Glomerular endothelial cell (primary cell): ENCODE data around the gene RGS3. TPM values are rescaled to one million over a fixed set of nuclear protein-coding genes. Genes with fewer than 3 reads are reported as not detected.

Experiments
- DNase-seq: peaks from one replicate; pipeline ENCODE4 v3.0.0-alpha.2; 2011; ENCODE audit warnings: low read depth, low spot score; ENCODE audit errors: extremely low read depth
- total RNA-seq: library from RNA; depleted of rRNA; stranded (reverse); fragments of >200 nt; gene quantifications from 2 replicates; pipeline ENCODE4 v1.2.3, GENCODE V29; 2015

The RGS3 gene
- total RNA-seq, 1 donor from 2014 or later: 602 TPM

DNA sequence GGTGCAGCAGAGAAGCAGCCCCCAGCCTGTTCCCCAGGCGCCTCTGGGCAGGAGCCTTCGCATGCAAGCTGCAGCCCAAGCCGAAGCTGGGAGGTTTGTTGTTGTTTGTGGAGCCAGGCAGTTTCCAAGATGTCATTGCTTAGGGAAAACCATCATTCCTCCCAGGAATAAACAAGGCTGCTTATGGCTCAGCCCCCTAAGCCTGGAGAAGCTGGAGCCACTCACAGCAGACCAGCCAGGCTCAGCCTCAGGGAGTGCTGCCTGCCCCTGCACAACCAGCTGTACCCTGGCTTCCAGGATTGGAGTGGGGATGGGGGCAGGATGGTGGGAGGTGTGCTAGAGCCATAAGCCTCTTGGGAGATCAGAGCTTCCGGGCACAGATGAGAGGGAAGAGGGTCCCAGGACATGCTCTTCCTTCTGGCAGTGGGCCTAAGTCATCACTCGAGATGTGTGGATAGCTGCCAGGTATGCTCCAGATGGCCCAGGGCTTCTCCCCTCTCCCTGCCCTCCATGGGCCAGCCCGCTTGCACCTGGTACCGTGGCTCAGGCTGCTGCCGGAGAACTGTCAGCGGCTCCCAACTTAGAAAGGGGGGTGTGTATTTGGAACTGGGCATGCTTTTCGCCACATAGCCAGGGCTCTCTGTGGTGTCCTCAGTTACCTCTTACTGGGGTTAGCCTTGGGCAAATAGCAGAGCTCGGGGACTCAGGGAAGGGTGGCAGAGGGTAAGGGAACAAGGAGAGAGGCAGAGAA lies 105.2 kb downstream of the RGS3 start:
- DNase-seq: no peak

DNA sequence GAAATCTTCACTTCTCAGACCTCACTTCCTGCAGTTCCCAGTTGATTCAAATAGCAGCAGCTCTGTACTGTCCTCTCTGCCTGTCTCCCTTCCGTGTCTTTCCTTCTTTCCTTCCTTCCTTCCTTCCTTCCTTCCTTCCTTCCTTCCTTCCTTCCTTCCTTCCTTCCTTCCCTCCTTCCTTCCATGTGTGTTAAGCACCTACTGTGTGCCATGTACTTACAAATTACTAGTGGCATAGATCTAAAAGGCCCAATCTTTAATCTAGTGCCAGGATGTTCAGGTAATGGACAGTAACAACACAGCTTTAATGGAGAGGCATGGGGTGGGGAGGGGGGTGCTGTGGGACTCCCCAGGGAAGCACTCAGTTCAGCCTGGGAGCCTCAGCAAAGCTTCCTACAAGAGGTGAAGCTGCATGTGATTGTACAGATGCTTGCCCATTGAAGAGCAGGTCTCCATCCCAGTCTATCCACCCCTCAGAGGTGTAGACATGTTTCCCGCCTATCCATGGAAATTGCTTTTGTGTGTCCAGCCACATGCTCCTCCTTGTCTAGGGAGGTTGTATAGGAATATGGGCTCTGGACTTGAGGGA lies 106.0 kb downstream of the RGS3 start:
- DNase-seq: no peak

DNA sequence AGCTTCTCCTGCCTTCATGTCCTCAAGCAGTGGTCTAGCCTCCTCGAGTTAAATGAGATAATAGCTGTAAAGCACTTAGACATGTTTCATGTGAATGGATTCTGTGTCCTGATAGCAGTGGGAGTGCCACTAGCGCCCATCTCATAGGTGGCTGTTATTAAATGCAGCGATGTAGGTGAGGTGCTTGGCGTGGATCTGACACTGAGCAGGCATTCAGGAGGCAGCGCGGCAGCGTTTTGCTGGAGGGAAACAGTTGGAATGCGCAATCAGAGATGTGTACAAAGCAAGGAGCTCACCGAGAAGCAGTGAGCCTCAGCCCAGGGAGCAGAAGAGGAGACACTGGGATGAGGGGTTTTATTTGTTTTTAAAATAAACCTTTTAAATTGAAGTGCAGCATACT lies 106.6 kb downstream of the RGS3 start:
- DNase-seq: no peak

DNA sequence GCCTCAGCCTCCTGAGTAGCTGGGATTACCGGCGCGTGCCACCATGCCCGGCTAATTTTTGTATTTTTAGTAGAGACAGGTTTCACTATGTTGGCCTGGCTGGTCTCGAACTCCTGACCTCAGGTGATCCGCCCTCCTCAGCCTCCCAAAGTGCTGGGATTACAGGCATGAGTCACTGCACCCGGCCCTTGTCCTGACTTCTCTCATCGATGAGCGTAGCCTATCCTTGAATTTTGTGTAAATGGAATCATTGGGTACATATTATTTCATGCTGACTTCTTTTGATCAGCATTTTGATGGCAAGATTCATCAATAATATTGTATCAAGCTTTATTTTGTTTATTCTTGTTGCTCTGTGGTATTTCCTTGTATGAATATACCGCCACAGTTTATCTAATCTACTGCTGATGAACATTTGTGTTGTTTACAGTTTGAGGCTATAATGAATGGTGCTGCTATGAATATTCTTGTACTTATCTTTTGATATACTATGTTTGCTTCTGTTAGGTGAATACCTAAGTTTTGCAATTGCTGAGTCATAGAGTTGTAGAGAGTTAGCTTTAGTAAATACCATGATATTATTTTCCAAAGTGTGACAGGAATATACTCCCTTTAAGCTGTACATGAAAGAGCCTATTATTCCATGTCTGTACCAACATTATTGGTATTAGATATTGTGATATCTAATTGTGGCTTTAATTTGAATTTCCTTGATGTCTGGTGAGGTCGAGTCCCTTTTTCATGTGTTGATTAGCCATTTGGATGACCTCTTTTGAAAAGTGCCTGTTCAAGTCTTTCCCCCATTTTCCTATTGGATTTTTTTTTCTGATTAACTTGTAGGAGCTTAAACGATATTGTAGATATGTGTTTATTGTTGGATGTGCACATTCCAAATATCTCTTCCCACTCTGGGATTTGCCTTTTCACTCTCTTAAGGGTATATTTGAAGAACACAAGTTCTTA lies 107.5 kb downstream of the RGS3 start:
- DNase-seq: no peak

DNA sequence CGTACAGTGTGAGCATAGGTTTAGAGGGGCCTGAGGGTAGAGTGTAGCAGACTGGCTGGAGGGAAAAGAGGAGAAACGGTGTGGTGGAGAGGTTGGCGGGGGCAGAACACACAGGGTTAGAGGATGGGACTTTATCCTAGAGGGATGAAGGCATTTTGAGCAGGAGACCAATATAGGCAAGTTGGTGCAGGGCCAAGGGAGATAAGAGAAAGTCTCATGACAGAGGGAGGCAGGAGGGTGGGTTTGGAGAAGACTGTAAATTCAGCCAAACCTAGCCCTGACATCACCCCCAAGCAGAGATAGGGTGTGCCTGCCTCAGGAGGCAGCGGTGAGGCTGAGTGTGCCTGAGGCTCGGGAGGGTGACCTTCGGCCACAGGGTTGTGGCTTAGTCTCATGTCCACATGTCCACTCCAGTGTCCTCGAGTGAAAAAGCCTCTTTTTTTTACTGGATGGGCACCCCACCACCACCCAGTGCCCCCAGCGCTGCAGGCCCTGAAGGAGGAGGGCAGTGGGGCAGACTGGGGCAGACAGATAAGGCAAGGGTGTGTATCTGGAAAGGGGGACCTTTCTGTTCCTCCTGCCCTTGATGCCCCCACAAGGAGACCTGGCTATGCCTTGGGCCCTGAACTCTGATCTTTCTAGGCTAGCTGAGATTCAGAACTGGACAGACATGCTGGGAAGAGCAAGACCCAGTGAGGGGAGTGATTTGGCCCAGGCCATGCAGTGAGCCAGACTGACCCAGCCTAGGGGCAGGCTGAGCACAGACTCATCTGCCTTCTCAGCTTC lies 108.7 kb downstream of the RGS3 start:
- no peak for DNase-seq

DNA sequence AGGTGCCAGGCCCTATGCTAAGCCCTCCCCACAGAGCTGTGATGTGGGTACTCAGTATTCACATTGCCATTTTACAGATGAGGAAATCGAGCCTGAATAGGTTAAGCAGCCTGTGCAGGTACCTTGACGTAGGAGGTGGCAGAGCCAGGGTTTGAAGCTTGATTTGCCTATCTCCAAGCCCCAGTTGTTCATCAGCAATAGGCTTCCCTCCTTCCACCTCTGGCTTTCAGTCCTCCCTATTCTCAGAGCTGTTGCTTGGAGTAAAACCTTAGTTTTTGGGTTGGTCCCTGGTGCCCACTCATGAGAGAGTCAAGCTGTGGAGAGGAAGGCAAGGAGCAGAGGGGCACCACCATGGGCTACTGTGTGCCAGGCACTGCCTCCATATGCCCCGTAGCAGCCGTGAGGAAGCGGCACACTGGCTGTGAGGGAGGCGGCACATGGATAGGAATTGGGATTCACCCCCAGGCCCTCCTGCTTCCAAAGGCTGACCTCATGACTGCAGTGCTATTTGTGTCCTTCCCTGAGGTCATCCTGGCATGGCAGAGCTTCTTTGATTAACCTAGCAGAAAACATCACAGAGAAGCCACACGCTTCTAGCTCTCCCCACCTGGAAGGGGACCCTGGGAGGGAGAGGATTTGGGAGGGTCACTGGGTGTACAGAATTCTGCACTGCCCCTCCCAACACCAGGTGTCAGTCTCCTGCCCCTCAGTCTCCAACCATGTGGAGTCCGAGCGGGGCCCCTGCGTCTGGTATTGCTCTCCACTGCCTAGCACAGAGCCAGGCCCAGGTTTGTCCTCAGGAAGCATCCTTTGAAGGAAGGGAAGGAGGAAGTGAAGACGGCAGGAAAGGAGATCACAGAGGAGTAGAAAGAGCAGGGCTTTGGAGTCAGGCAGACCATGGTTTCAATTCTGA lies 109.8 kb downstream of the RGS3 start:
- no peak for DNase-seq

DNA sequence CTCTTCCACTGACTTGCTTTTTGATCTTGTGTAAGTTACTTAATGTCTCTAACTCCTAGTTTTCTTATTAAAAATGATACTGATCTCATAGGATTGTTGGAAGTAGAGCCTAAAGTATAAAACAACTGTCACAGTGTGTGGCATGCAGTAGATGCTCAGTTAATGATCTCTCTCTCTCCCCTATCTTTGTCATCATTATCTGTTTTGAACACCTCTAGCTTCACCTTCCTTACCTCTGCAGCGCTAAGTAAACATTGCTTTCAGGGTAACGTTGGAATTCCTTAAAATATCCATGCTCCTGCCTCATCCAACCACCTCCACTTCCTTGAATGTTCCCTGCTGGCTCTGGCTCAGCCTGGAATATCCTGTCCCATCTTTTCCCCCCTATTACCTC lies 110.4 kb downstream of the RGS3 start:
- DNase-seq: no peak

DNA sequence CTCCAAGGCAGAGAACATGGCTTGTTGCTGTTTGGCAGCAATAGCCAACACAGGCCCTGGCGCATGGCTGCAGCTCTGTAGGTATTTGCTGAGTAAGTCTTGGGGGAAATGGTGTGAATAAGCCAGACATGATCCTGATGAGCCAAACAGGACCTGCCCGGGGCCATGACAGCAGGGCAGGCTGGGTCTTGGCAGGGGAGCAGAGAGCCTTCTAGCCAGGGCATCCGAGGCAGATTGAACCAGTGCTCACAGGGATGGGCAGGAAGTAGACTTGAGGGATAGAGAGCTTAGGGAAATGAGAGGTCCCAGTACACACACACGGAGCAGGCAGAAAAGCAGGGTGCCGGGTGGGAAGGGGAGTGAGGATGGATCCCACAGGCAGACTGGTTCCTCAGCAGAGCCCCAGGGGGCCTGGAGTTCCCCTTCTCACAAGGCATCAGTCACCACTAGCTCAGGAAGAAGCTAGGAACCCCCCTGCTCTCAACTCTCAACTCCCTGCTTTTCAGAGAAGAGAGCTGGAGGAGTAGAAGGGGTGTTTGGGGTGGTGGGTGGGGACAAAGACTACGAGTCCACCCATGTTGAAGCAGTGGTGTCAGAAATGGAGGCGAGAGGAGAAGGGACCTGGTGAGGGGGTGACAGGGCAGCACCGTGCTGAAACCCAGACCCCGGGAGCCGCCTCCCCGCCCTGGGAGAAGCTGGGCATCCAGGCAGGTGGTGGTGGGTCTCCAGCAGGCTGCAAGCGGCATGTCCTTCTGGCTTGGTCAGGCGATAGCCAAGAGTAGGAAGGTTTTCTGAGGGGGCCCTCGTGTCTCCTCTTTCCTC lies 111.1 kb downstream of the RGS3 start:
- DNase-seq: no peak

DNA sequence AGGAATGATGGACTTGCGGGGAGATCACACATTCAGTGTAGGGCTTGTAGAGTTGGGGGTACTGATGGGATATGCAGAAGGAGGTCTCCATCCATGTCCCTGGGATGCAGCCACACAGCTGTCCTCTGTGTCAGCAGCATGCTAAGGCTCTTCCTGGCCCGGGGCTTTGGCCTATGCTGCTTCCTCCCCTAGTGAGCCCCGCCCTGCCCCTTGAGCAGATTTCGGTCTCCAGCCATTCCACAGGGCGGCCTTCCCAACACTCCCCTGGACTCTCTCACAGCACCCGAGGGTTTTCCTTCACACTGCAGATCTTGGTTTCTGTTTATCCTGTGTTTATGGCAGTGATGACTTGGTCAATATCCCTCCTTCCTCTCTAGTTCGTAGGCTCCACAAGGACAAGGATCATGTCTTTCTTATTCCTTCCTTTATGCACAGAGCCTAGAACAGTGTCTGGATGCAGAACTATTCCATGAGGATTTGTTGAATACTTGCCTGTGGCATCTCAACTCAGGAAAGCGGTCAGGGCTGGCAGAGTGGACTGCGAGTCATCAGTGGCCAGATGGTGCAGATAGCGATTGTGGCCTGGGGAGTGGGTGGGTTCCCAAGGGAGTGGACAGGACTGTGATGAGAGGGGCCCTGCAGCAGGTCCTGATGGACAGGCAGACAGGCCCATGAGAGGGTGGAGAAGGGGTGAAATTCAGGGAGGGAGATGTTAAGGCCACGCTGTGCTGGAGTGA lies 114.2 kb downstream of the RGS3 start:
- DNase-seq: no peak

DNA sequence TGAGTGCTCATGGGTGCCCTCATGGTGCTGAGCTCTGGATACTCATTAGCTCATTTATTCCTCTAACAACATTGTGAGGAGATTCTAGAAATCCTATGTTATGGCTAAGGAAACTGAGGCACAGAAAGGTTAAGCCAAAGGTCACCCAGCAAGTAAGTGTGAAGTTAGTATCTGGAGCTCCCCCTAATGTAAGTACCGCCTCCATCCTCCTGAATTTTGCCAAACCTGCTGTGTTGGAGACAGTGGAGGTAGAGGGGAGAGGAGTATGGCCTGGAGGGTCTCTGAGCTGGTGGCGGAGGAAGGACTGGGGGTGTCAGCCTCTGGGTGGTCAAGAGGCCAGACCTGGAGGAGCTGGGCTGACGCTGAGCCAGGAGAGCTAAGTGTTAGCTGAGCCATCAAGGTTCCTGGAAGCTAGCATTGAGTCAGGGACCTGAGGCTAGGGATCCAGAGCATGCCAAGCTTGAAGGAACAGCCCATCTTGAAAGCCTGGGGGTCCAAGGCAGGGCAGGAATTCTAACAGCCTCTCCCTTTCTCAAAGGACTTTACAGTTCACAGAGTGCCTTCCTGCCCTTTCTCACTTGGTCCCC lies 114.8 kb downstream of the RGS3 start:
- DNase-seq: no peak

DNA sequence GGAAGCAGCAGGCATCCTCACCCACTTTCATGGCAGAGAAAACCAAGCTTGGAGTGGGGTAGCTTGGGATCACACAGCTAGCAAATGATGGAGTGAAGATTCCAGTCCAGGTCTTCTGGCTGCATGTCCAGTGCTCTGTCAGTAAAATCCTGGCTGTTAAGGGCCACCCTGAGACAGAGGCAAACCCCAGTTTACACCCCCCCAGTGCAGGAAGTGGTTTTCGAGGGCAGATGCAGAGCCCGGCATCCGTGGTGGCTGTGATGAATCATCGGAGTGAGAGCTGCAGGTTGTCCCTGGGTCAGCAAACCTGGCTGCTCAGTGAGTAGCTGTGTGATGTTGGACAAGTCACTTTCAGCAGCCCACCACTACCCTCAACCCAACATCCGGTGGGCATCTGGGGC lies 115.4 kb downstream of the RGS3 start:
- no peak for DNase-seq

DNA sequence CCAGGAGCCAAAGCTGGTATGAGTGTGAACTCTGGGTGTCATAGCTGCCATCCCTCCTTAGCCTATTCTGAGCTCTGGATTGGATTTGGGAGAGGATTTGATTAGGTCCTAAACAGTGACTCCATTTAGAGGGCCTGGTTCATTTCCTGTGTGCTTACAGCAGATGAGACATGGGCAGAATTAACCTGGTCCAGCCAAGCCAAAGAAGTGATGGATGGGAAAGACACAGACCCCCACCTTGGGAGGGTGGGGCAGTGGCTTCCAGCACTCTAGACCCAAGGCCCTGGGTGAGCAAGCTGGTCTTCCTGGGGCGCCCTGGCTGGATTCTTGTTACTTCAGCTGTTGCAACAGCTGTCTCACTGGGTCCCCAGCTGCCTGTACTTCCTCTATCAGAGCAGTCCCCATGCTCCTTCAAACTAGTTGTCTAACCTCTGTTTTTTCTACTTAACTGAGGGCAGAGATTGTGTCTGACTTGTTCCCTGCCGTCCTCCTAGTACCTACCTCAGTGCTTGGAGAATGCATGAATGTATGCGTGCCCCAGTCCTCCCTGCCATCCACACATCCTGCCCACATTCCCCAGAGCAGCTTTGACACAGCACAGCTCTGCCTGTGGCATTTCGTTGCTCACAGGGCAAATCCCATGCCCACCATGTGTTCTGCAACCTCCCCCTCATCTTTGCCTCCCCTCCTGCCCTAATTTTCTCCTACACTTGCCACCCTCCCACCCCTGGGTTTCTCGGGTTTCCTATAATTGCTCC lies 115.9 kb downstream of the RGS3 start:
- no peak for DNase-seq

DNA sequence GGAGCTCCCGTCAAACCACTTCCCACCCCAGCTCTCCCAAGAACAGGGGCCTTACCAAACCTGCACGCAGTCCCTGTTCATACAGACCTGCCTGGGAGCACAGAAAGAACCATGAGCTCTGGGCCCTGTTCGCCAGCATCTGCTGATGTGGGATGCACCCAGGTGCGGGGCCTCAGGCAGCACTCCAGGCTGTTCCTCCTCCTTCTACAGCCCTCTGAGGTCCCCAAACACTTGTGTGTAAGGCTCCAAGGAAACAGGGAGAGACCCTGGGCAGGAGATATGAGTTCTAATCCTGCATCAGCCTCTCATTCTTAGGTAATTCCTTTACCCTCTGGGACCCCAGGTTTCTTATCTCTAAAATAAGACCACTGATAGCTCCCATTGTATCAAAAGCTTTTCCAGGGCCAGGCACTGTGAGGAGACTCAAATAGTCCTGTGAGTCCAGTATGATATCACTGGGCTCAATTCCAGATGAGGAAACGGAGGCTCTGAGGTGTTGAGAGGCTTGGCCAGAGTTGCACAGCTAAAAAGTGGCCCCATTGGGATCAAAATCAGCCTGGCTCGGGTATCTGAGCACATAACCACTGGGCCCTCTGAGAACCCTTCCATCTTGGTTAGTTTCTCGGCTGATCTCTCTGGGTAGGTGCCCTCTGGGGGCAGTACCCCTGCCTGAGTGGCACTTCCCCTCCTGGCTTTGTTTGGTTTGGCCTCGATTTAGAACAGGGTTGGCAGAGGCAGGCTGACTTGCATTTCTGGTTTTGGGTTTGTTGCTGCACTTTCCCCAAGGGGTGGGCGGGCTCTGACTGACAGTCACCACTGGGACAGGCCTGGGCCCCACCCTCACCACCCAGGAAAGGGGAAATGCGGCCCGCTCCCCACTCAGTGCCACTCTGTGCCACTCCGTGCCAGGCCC lies 116.8 kb downstream of the RGS3 start:
- no peak for DNase-seq

DNA sequence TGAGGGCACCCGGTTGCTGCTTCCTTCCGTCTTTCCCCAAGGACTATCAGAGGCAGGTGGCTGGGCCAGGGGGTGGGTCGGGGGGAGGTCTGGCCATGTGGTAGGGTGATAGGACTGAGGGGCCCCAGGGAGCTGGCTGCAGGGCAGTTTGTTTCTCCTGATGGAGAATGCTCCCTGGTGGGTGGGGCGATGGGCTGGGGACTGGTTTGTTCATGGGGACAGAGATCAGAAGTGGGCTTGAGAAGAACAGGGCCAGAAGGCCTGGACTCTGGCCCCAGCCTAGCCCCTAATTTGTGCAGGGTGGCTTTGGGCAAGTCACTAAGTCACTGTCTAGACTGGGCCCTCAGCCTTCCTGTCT lies 117.4 kb downstream of the RGS3 start:
- no peak for DNase-seq

DNA sequence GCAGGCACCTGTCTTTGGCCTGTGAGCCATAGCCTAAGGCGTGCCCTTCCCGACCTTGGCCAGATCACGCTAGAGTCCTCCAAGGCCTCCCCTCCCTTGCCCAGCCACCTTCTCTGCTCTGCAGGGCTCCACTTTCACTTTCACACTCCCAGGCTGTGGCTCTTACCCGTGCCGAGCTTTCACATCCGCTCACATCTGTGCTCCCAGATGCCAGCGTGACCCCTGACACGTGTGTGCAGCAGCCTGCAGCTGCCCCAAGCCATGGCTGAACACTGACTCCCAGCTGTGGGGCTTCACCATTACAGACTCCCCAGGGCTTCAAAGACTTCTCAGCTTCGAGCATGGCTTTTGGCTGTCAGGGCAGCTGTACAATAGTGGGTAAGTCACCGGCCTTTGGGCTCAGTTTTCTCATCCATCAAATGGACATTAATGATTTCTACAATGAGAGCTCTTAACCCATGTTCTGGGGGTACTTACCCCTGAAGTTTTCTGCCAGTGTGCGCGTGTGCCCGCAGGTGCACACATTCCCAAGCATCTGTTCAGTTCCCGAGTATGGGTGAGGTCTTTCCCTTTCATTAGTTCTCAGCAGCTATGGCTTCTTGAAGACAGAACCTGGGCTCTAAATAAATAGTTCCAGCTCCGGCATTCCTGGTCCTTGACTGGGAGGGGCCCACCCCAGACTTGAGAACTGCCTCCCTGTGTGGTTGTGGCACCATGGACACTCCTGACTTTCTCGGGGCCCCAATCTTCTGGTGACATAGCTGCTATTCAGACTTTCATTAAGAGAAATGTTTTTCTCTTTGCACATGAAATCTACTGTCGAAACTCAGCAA lies 118.6 kb downstream of the RGS3 start:
- DNase-seq: no peak
